GM18499 (cell line): ENCODE results near the gene NAA60.

ENCODE experiments used
- ATAC-seq: cut with Tn5 transposase; IDR thresholded peaks from one replicate; pipeline ENCODE4 v1.9.1; 2021; ENCODE audit warnings: moderate number of reproducible peaks; ENCODE audit not compliant: insufficient read depth, unreplicated experiment

Gene NAA60

GRCh38 chr16:3534126-3534525, 90.6 kb downstream of the NAA60 start:
- ATAC-seq, result no peak

GRCh38 chr16:3536271-3536731, 92.8 kb downstream of the NAA60 start:
- ATAC-seq, result no peak
